Erythroblast (primary cell): ENCODE data around the gene GLB1L.

Experiments used
- GATA1 ChIP-seq: IDR thresholded peaks from 2 replicates; pipeline ENCODE4 v1.6.1; 2011; ENCODE audit warnings: low read depth, mild to moderate bottlenecking, control low read depth, low read length, moderate library complexity
- POLR2A ChIP-seq: IDR thresholded peaks from 2 replicates; pipeline ENCODE4 v1.6.1; 2011; ENCODE audit warnings: mild to moderate bottlenecking, low read length

GRCh38 chr2:219244789-219245147 is 476 bp downstream of the GLB1L start:
- TF ChIP-seq POLR2A, result no peak
- no peak for TF ChIP-seq GATA1
